ENCODE measurements around the gene FN3KRP.

DNA sequence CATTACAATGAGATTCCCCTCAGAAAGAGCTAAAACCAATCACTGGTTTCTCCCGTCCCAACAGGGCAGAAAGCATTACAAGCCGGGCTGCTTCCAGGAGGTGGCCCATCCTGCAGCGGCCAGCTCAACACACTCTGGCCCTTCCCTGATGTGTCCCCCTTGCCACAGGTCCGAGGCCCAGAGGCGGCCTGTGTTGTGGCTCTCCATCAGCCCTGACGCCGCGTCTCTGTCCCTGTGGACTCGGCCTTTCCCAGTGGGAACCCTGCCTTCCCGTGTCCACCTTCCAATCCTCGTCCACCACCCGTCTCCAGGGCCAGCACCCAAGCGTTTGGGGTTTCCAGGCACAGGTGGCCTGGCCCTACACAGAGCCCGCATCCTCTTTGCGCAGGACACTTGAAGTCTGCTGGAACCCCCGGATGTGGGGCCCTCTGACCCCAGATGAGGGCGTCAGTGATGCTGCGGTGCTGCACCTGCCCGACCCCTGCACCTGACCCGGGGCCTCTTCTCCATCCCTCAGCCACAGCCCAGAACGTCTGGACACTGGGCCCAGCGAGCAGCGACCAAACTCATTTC, 39.1 kb upstream of the FN3KRP start:
- TF ChIP-seq, protein P1, sequence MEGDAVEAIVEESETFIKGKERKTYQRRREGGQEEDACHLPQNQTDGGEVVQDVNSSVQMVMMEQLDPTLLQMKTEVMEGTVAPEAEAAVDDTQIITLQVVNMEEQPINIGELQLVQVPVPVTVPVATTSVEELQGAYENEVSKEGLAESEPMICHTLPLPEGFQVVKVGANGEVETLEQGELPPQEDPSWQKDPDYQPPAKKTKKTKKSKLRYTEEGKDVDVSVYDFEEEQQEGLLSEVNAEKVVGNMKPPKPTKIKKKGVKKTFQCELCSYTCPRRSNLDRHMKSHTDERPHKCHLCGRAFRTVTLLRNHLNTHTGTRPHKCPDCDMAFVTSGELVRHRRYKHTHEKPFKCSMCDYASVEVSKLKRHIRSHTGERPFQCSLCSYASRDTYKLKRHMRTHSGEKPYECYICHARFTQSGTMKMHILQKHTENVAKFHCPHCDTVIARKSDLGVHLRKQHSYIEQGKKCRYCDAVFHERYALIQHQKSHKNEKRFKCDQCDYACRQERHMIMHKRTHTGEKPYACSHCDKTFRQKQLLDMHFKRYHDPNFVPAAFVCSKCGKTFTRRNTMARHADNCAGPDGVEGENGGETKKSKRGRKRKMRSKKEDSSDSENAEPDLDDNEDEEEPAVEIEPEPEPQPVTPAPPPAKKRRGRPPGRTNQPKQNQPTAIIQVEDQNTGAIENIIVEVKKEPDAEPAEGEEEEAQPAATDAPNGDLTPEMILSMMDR (conservative IDR thresholded peaks at IDR 0.05; ENCODE audit: low read depth, low read length): no peak
- no peak for TF ChIP-seq EZH2 (IDR thresholded peaks at IDR 0.05; ENCODE audit: borderline replicate concordance, low read depth, low read length, poor library complexity, severe bottlenecking)
